H9 (cell line): ENCODE measurements around the gene MPHOSPH6. TPM values are rescaled to one million over a fixed set of nuclear protein-coding genes. Genes with fewer than 3 reads are reported as not detected.
A peak's percentile ranks its signal among the peaks of the same experiment; 100 is the strongest.

Source experiments
- DNase-seq: peaks from one replicate; pipeline ENCODE4 v3.0.0-alpha.2; 2017
- H2AFZ ChIP-seq: one replicate; pipeline ENCODE4 v1.6.1; 2013; ENCODE audit warnings: mild to moderate bottlenecking, low read length, control low read depth, moderate library complexity
- H2AK5ac ChIP-seq: 2 replicates; pipeline ENCODE4 v1.6.1; 2013; ENCODE audit warnings: low read length, control low read depth, mixed read lengths; ENCODE audit not compliant: insufficient read length
- H2BK120ac ChIP-seq: one replicate; pipeline ENCODE4 v1.6.1; 2013; ENCODE audit warnings: low read depth, mild to moderate bottlenecking, low read length, control low read depth, inconsistent platforms; ENCODE audit not compliant: poor library complexity, severe bottlenecking
- H2BK12ac ChIP-seq: 2 replicates; pipeline ENCODE4 v1.6.1; 2013; ENCODE audit warnings: low read length, control low read depth, mixed read lengths, low read depth; ENCODE audit not compliant: insufficient read length
- H2BK15ac ChIP-seq: 2 replicates; pipeline ENCODE4 v1.6.1; 2013; ENCODE audit warnings: low read depth, low read length, control low read depth
- H2BK20ac ChIP-seq: one replicate; pipeline ENCODE4 v1.6.1; 2013; ENCODE audit warnings: low read depth, mild to moderate bottlenecking, low read length, control low read depth, inconsistent platforms; ENCODE audit not compliant: poor library complexity, severe bottlenecking
- H2BK5ac ChIP-seq: 2 replicates; pipeline ENCODE4 v1.6.1; 2013; ENCODE audit warnings: low read length, control low read depth, mixed read lengths; ENCODE audit not compliant: insufficient read length
- H3K14ac ChIP-seq: 2 replicates; pipeline ENCODE4 v1.6.1; 2013; ENCODE audit warnings: low read length, control low read depth; ENCODE audit not compliant: insufficient read depth
- H3K18ac ChIP-seq: 2 replicates; pipeline ENCODE4 v1.6.1; 2013; ENCODE audit warnings: low read depth, mild to moderate bottlenecking, mixed read lengths, low read length, control low read depth; ENCODE audit not compliant: insufficient read length
- H3K23ac ChIP-seq: 2 replicates; pipeline ENCODE4 v1.6.1; 2013; ENCODE audit warnings: low read length, control low read depth, mixed read lengths, low read depth; ENCODE audit not compliant: insufficient read length
- H3K23me2 ChIP-seq: 2 replicates; pipeline ENCODE4 v1.6.1; 2013; ENCODE audit warnings: low read depth, mild to moderate bottlenecking, mixed read lengths, low read length, control low read depth; ENCODE audit not compliant: insufficient read length, poor library complexity, severe bottlenecking
- H3K27ac ChIP-seq: 2 replicates; pipeline ENCODE4 v1.5.1; 2013; ENCODE audit warnings: low read length, control low read depth, mixed read lengths, low read depth; ENCODE audit not compliant: insufficient read length
- H3K27me3 ChIP-seq: 2 replicates; pipeline ENCODE4 v1.6.1; 2013; ENCODE audit warnings: low read length, control low read depth, inconsistent platforms; ENCODE audit not compliant: insufficient read depth
- H3K4ac ChIP-seq: 2 replicates; pipeline ENCODE4 v1.6.1; 2013; ENCODE audit warnings: low read depth, mild to moderate bottlenecking, control low read depth, inconsistent platforms, low read length, moderate library complexity
- H3K4me1 ChIP-seq: 2 replicates; pipeline ENCODE4 v1.6.1; 2013; ENCODE audit warnings: low read length, control low read depth, inconsistent platforms; ENCODE audit not compliant: insufficient read depth
- H3K4me2 ChIP-seq: 2 replicates; pipeline ENCODE4 v1.6.1; 2013; ENCODE audit warnings: low read length, control low read depth, mixed read lengths; ENCODE audit not compliant: insufficient read length, insufficient read depth
- H3K56ac ChIP-seq: 2 replicates; pipeline ENCODE4 v1.6.1; 2013; ENCODE audit warnings: low read depth, mild to moderate bottlenecking, mixed read lengths, low read length, control low read depth; ENCODE audit not compliant: insufficient read length
- H3K79me1 ChIP-seq: 2 replicates; pipeline ENCODE4 v1.6.1; 2013; ENCODE audit warnings: low read depth, mild to moderate bottlenecking, moderate library complexity, low read length, control low read depth, inconsistent platforms; ENCODE audit not compliant: insufficient read depth, poor library complexity, severe bottlenecking
- H3K79me2 ChIP-seq: 2 replicates; pipeline ENCODE4 v1.6.1; 2013; ENCODE audit warnings: low read length, control low read depth, inconsistent platforms; ENCODE audit not compliant: insufficient read depth
- H3K9ac ChIP-seq: 2 replicates; pipeline ENCODE4 v1.6.1; 2013; ENCODE audit warnings: low read length, control low read depth, mixed read lengths; ENCODE audit not compliant: insufficient read length; ENCODE audit errors: extremely low read depth
- H3K9me3 ChIP-seq: one replicate; pipeline ENCODE4 v1.6.1; 2013; ENCODE audit warnings: low read depth, low read length, inconsistent platforms; ENCODE audit not compliant: control insufficient read depth
- H3T11ph ChIP-seq: one replicate; pipeline ENCODE4 v1.6.1; 2013; ENCODE audit warnings: mild to moderate bottlenecking, low read length, control low read depth, inconsistent platforms
- H4K20me1 ChIP-seq: one replicate; pipeline ENCODE4 v1.6.1; 2013; ENCODE audit not compliant: control insufficient read depth, insufficient read length, insufficient read depth
- H4K5ac ChIP-seq: 2 replicates; pipeline ENCODE4 v1.6.1; 2013; ENCODE audit warnings: low read depth, mild to moderate bottlenecking, mixed read lengths, low read length, control low read depth; ENCODE audit not compliant: insufficient read length
- H4K8ac ChIP-seq: replicated peaks from 2 replicates; pipeline ENCODE4 v1.6.1; 2013; ENCODE audit warnings: low read length, control low read depth, mixed read lengths, low read depth; ENCODE audit not compliant: insufficient read length
- H4K91ac ChIP-seq: 2 replicates; pipeline ENCODE4 v1.6.1; 2013; ENCODE audit warnings: low read depth, mild to moderate bottlenecking, moderate library complexity, mixed read lengths, low read length, control low read depth; ENCODE audit not compliant: insufficient read length
- H3K27ac Mint-ChIP-seq, 3 experiments: 2 replicates in 2 of 3; 3 replicates in 1 of 3; pipeline ENCODE4 v1.8.0; 2020 to 2021; ENCODE audit warnings: mixed read lengths in 3 of 3, mild to moderate bottlenecking in 1 of 3, moderate library complexity in 1 of 3
- H3K27me3 Mint-ChIP-seq: 2 replicates; pipeline ENCODE4 v1.8.0; 2021; ENCODE audit warnings: low read depth, mild to moderate bottlenecking, moderate library complexity, mixed read lengths
- H3K36me3 Mint-ChIP-seq, 3 experiments: 2 replicates in 2 of 3; 3 replicates in 1 of 3; pipeline ENCODE4 v1.8.0; 2020 to 2021; ENCODE audit warnings: low read depth in 3 of 3, mixed read lengths in 3 of 3; ENCODE audit not compliant: insufficient read depth in 1 of 3
- H3K4me1 Mint-ChIP-seq, 2 experiments: 2 replicates each; pipeline ENCODE4 v1.8.0; 2020; ENCODE audit warnings: mixed read lengths in 2 of 2
- H3K4me3 Mint-ChIP-seq, 2 experiments: 2 replicates in 1 of 2; 3 replicates in 1 of 2; pipeline ENCODE4 v1.8.0; 2020 to 2021; ENCODE audit warnings: mild to moderate bottlenecking in 2 of 2, mixed read lengths in 2 of 2, moderate library complexity in 1 of 2
- H3K9me3 Mint-ChIP-seq, 2 experiments: 2 replicates in 1 of 2; 3 replicates in 1 of 2; pipeline ENCODE4 v1.8.0; 2020; ENCODE audit warnings: mild to moderate bottlenecking in 2 of 2, mixed read lengths in 2 of 2, moderate library complexity in 1 of 2
- CTCF ChIP-seq: fragments of 200-600 bp; sonication (generic); conservative IDR thresholded peaks from 3 replicates; pipeline ENCODE4 v1.8.0; 2021; ENCODE audit warnings: antibody characterized with exemption, mild to moderate bottlenecking
- WGBS: extraction: QIAGEN DNeasy Blood & Tissue Kit; methylation state at CpG from one replicate; pipeline ENCODE4 v1.1.7; 2013; ENCODE audit warnings: missing lambda C conversion rate, low lambda C conversion rate, mixed read lengths; ENCODE audit not compliant: insufficient read length; ENCODE audit errors: extremely low coverage; 5-methylcytosine and 5-hydroxymethylcytosine counted together
- total RNA-seq: library from RNA; stranded (reverse); gene quantifications from 2 replicates; pipeline ENCODE4 v1.2.1, GENCODE V29; 2021

MPHOSPH6 gene
- total RNA-seq, 1 experiment from 2014 or later = 38.3 TPM

GRCh38 chr16:82108774-82109173 is 61.2 kb downstream of the MPHOSPH6 start:
- no peak overlapping the region for H3K9ac ChIP-seq
- H3K27me3 ChIP-seq = no peaks in the 10 kb centered on the region
- H2BK20ac ChIP-seq = no peak overlapping the region
- H3K23me2 ChIP-seq = no peaks in the 10 kb centered on the region
- no peak overlapping the region for H3K18ac ChIP-seq
- peak overlapping the region; percentile 55; the same call in 1 of the 2 replicates for H3K14ac ChIP-seq
- no peak overlapping the region for H3T11ph ChIP-seq
- H3K23ac ChIP-seq = no peak overlapping the region
- H3K4ac ChIP-seq = no peak overlapping the region
- no peak overlapping the region for H2BK15ac ChIP-seq
- H4K91ac ChIP-seq = no peak overlapping the region
- Mint-ChIP-seq H3K9me3 (no peaks in the 10 kb centered on the region; a peak in 1 of 5 replicates), H3K27me3 (peaks cover 2% of the 10 kb centered on the region; the same call in 1 of the 2 replicates), H3K4me1 (peaks cover 6 to 7% of the 10 kb centered on the region in 2 experiments; a peak in 3 of 4 replicates), H3K4me3 (no peak overlapping the region), H3K27ac (no peak overlapping the region), H3K36me3 (no peaks in the 10 kb centered on the region)
- no peak overlapping the region for H3K56ac ChIP-seq
- no peak overlapping the region for H2BK120ac ChIP-seq
- no peak overlapping the region for H3K27ac ChIP-seq
- H2AK5ac ChIP-seq = no peak overlapping the region
- H3K9me3 ChIP-seq = no peaks in the 10 kb centered on the region
- no peaks in the 10 kb centered on the region for H3K79me1 ChIP-seq
- no peak overlapping the region for H2BK5ac ChIP-seq
- no peaks in the 10 kb centered on the region for H3K4me1 ChIP-seq
- no peaks in the 10 kb centered on the region for H3K79me2 ChIP-seq
- no CpG with 5 or more reads among the region's 6 CpGs for WGBS
- H4K8ac ChIP-seq = no peak overlapping the region
- no peak for TF ChIP-seq CTCF
- H4K5ac ChIP-seq = no peak overlapping the region
- DNase-seq = no peak
- H2AFZ ChIP-seq = no peak overlapping the region
- H2BK12ac ChIP-seq = no peak overlapping the region
- H4K20me1 ChIP-seq = no peaks in the 10 kb centered on the region
- no peak overlapping the region for H3K4me2 ChIP-seq
